ENCODE measurements around the gene FBLN5.

Gene FBLN5

DNA sequence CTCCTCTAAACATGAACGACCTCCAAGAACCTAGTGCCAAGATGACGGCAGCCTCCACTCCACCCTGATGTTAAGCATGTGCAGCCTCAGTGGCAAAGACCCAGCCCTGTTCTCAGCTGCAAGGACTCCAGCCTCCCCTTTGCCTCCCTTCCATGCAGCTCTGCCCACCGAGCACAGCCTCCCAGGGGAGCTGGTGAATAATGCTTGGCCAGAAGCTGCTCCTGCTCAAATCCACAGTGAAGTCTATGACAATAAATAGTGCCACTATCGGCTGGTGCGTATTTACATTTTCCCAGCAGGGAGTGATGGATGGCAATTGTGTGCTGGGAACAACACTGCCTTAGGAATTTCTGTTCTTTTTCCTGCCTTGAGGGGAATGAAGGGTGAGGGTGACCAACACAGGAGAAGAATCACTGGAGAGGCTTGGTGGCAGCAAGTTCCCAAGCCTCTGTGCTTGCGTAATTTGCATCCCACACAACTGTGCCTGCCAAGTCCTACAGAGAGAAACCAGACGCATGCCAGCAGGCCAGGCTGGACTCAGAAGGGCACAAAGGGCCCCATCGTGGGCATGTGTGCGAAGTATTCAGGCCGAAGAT lies 50.3 kb downstream of the FBLN5 start:
- Histone ChIP-seq H3K27me3 (replicated peaks; ENCODE audit: insufficient read depth, low read length) (no peaks in the 10 kb centered on the region), H2AFZ (ENCODE audit: low read length) (no peak overlapping the region), H3K4me3 (ENCODE audit: low read length) (no peak overlapping the region), H4K20me1 (ENCODE audit: insufficient read depth, low read length) (no peaks in the 10 kb centered on the region), H3K9me3 (replicated peaks; ENCODE audit: insufficient read depth, low read length) (no peaks in the 10 kb centered on the region), H3K4me2 (ENCODE audit: low read depth, low read length) (no peak overlapping the region), H3K79me2 (ENCODE audit: low read length) (no peaks in the 10 kb centered on the region), H3K9me2 (replicated peaks; ENCODE audit: insufficient read depth, low read length) (no peaks in the 10 kb centered on the region), H3K4me1 (ENCODE audit: low read length) (no peaks in the 10 kb centered on the region), H3K27ac (ENCODE audit: low read length) (no peak overlapping the region), H3F3A (ENCODE audit: insufficient read depth, low read length) (no peaks in the 10 kb centered on the region), H3K36me3 (replicated peaks; ENCODE audit: insufficient read depth, low read length) (no peaks in the 10 kb centered on the region), H3K9ac (ENCODE audit: low read length) (no peak overlapping the region)
- TF ChIP-seq, protein P1, sequence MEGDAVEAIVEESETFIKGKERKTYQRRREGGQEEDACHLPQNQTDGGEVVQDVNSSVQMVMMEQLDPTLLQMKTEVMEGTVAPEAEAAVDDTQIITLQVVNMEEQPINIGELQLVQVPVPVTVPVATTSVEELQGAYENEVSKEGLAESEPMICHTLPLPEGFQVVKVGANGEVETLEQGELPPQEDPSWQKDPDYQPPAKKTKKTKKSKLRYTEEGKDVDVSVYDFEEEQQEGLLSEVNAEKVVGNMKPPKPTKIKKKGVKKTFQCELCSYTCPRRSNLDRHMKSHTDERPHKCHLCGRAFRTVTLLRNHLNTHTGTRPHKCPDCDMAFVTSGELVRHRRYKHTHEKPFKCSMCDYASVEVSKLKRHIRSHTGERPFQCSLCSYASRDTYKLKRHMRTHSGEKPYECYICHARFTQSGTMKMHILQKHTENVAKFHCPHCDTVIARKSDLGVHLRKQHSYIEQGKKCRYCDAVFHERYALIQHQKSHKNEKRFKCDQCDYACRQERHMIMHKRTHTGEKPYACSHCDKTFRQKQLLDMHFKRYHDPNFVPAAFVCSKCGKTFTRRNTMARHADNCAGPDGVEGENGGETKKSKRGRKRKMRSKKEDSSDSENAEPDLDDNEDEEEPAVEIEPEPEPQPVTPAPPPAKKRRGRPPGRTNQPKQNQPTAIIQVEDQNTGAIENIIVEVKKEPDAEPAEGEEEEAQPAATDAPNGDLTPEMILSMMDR (IDR thresholded peaks at IDR 0.05; ENCODE audit: low read length), result no peak
- no peak for TF ChIP-seq EZH2phosphoT487 (IDR thresholded peaks at IDR 0.05; ENCODE audit: low read length)
- no peak for TF ChIP-seq EZH2 (optimal IDR thresholded peaks at IDR 0.05; ENCODE audit: low read depth, low read length)
- DNase-seq, result no peak

DNA sequence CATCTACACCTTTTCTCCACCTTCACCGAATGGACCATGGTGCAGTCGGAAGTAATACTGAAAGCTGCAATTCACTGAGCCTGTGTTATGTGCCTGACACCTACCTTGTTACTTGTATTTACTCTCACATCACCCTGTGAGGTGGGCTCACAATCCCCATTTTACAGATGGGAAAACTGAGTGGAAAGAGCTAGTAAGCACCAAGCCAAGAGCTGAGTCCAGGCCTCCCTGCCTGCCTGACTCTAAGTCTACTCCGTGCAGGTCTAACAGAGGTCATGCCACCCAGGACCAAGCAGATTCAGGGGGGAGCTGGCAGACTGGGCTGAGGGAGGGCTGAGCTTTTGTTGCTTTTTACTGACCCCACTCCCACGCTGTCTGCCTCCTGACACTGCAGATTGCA lies 51.1 kb downstream of the FBLN5 start:
- Histone ChIP-seq H3K9ac (ENCODE audit: low read length) (no peak overlapping the region), H4K20me1 (ENCODE audit: insufficient read depth, low read length) (no peaks in the 10 kb centered on the region), H2AFZ (ENCODE audit: low read length) (no peak overlapping the region), H3K4me1 (ENCODE audit: low read length) (no peaks in the 10 kb centered on the region), H3K36me3 (replicated peaks; ENCODE audit: insufficient read depth, low read length) (no peaks in the 10 kb centered on the region), H3K79me2 (ENCODE audit: low read length) (no peaks in the 10 kb centered on the region), H3K27ac (ENCODE audit: low read length) (no peak overlapping the region), H3K27me3 (replicated peaks; ENCODE audit: insufficient read depth, low read length) (no peaks in the 10 kb centered on the region), H3K9me3 (replicated peaks; ENCODE audit: insufficient read depth, low read length) (no peaks in the 10 kb centered on the region), H3F3A (ENCODE audit: insufficient read depth, low read length) (no peaks in the 10 kb centered on the region), H3K9me2 (replicated peaks; ENCODE audit: insufficient read depth, low read length) (no peaks in the 10 kb centered on the region), H3K4me2 (ENCODE audit: low read depth, low read length) (no peak overlapping the region), H3K4me3 (ENCODE audit: low read length) (no peak overlapping the region)
- no peak for DNase-seq
- TF ChIP-seq, protein P1 (IDR thresholded peaks at IDR 0.05; ENCODE audit: low read length), result no peak
- TF ChIP-seq EZH2phosphoT487 (IDR thresholded peaks at IDR 0.05; ENCODE audit: low read length) (no peak), EZH2 (optimal IDR thresholded peaks at IDR 0.05; ENCODE audit: low read depth, low read length) (no peak)

DNA sequence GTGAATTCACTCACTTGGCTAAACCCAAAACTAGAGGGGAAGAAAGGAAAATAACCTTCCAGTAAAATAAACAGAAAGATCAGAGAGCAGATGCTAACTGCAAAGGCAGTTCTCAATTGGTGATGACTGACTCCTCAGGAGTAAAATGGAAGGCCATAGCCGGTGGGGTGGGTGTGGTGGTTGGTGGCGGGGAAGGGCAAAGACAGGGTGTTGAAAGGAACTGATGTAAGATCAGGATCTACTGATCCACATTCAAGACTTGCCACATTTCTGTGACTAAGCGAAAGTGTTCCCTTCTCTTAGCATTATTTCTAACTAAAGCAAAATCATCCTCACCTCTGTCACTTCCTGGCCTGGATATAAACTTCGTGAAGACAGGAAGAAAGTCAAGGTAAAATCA lies 53.8 kb downstream of the FBLN5 start:
- no peak overlapping the region for H3K4me2 ChIP-seq (ENCODE audit: low read depth, low read length)
- H3K27ac ChIP-seq (ENCODE audit: low read length), result no peak overlapping the region
- H4K20me1 ChIP-seq (ENCODE audit: insufficient read depth, low read length), result no peaks in the 10 kb centered on the region
- TF ChIP-seq, protein P1 (IDR thresholded peaks at IDR 0.05; ENCODE audit: low read length), result no peak
- TF ChIP-seq EZH2 (optimal IDR thresholded peaks at IDR 0.05; ENCODE audit: low read depth, low read length) (no peak), EZH2phosphoT487 (IDR thresholded peaks at IDR 0.05; ENCODE audit: low read length) (no peak)
- DNase-seq, result no peak
- no peaks in the 10 kb centered on the region for H3K27me3 ChIP-seq (replicated peaks; ENCODE audit: insufficient read depth, low read length)
- H3K4me3 ChIP-seq (ENCODE audit: low read length), result no peak overlapping the region
- H3K4me1 ChIP-seq (ENCODE audit: low read length), result no peaks in the 10 kb centered on the region
- H3K79me2 ChIP-seq (ENCODE audit: low read length), result no peaks in the 10 kb centered on the region
- H3F3A ChIP-seq (ENCODE audit: insufficient read depth, low read length), result no peaks in the 10 kb centered on the region
- no peak overlapping the region for H2AFZ ChIP-seq (ENCODE audit: low read length)
- H3K36me3 ChIP-seq (replicated peaks; ENCODE audit: insufficient read depth, low read length), result no peaks in the 10 kb centered on the region
- no peaks in the 10 kb centered on the region for H3K9me3 ChIP-seq (replicated peaks; ENCODE audit: insufficient read depth, low read length)
- H3K9ac ChIP-seq (ENCODE audit: low read length), result no peak overlapping the region
- H3K9me2 ChIP-seq (replicated peaks; ENCODE audit: insufficient read depth, low read length), result no peaks in the 10 kb centered on the region

Data from MM.1S (cell line).